Measurements from ENCODE around the gene MUSTN1.

DNA sequence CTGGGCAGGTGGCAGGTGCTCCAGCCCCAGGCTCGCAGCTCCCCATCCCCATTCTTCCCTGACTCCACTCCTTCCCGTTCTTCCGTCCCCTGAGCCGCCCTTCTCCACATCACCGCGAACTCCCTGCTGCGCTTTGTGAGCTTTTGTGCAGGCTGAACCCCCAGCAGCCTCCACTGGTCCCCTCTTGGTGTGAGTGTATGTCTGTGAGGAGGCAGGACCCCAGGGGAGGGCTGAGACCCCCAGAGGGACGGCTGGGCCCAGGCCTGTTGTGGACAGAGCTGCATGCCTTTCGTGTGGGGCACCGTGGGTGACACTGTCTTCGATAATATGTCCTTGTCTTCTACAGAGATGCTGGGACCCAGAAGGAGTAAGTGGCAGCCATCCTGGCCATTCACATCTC, 47.6 kb downstream of the MUSTN1 start:
- TF ChIP-seq, protein P1, sequence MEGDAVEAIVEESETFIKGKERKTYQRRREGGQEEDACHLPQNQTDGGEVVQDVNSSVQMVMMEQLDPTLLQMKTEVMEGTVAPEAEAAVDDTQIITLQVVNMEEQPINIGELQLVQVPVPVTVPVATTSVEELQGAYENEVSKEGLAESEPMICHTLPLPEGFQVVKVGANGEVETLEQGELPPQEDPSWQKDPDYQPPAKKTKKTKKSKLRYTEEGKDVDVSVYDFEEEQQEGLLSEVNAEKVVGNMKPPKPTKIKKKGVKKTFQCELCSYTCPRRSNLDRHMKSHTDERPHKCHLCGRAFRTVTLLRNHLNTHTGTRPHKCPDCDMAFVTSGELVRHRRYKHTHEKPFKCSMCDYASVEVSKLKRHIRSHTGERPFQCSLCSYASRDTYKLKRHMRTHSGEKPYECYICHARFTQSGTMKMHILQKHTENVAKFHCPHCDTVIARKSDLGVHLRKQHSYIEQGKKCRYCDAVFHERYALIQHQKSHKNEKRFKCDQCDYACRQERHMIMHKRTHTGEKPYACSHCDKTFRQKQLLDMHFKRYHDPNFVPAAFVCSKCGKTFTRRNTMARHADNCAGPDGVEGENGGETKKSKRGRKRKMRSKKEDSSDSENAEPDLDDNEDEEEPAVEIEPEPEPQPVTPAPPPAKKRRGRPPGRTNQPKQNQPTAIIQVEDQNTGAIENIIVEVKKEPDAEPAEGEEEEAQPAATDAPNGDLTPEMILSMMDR (IDR thresholded peaks at IDR 0.05; ENCODE audit: low read length), result no peak
- TF ChIP-seq EZH2 (optimal IDR thresholded peaks at IDR 0.05; ENCODE audit: low read depth, low read length) (no peak), EZH2phosphoT487 (IDR thresholded peaks at IDR 0.05; ENCODE audit: low read length) (no peak)
